Measurements from ENCODE around the gene ARVCF. TPM values are rescaled to one million over a fixed set of nuclear protein-coding genes. Genes with fewer than 3 reads are reported as not detected.
A peak's percentile ranks its signal among the peaks of the same experiment; 100 is the strongest.

ARVCF gene
- polyA plus RNA-seq, 1 donor: 122 TPM

DNA sequence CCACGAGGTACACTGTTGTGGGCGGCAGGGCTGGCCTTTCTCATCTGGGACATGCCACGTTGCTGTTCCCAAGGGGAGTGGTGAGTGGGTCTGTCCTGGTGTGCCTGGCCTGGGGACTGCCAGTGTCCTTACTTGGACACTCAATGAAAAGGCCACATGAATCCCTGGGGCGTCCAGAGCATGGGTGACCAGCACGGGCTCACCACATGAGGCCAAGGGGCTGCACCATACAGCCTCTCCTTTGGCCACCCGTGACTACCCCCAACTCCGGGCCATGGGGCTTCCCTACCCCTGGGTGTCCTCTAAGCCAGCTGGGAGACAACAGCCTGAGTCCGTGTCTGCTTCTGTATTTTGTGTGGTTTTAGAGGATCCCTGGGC, 54.8 kb downstream of the ARVCF start:
- DNase-seq (ENCODE audit: low read depth): no peak

- no peak for DNase-seq (ENCODE audit: low read depth)
These were observed 55.4 kb downstream of the ARVCF start for GRCh38 chr22:19961201-19961580.

GRCh38 chr22:19960491-19961200, 56.0 kb downstream of the ARVCF start:
- no peak for DNase-seq (ENCODE audit: low read depth)

DNA sequence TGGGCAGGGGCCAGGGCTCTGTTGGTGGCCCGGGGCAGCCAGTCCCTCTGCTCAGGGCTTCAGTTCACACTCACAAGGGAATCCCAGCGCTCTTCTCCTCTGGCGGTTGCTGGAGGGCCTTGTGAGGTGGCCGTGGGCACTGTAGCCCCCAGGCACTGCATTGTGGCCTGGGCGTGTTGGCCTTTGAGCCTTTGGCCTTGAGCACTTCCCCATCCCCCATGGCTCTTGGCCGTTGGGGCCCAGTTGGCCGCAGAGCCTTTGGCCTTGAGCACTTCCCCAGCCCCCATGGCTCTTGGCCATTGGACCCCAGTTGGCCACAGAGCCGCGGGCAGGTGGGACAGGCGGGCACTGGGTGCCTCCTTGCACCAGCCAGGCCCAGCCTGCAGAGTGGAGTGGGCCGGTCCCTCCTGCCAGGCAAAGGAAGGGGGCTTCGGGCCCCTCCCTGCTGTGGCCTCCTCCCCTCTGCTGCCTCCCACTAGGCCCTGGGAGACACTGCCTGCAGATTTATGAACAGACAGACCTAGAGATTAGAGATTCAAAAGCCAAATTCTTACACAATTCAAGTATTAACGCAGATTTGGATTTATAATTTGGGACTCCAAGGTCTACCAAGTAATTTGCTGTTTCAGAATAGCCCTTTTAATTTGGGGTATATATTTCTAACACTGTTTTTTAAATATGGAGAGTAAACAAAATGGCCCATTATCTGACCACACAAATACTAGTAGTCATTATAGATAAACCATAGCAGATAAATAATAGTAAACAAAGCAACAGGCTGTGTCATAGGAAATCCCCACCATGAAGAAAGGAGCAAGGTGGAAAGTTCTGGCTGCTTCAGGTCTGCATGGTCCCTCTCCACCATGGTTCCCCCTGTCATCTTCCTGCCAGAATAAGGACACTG, 56.8 kb downstream of the ARVCF start:
- DNase-seq (ENCODE audit: low read depth): no peak

- DNase-seq (ENCODE audit: low read depth): peak; percentile 45
These were observed 57.5 kb downstream of the ARVCF start for GRCh38 chr22:19959043-19959586.

DNA sequence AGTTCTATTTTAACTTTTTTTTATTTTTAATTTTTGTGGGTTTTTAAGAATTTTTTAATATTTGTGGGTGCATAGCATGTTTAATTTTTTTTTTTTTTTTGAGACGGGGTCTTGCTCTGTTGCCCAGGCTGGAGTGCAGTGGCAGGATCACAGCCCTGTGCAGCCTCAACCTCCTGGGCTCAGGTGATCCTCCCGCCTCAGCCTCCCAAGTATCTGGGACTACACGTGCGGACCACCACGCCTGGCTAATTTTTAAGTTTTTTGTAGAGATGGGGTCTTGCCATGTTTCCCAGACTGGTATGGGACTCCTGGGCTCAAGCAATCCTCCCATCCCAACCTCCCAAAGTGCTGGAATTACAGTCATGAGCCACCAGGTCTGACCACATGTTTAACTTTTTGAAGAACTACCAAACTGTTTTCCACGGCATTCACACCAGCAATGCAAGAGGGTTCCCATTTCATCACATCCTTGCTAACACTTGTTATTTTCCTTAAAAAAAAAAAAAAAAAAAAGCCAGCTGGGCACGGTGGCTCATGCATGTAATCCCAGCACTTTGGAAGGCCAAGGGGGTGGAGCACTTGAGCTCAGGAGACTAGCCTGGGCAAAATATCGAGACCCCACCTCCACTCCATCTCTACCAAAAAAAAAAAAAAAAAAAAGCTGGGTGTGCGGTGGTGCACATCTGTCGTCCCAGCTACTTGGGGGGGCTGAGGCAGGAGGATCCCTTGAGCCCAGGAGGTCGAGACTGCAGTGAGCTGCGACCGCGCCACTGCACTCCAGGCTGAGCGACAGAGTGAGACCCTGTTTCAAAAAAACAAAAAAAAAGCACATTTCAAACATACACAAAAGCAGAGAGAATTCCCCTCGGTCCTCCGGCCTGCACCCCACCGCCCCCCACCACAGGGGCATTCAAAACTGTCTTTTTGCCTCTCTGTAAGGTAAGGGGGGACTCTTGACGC, 58.3 kb downstream of the ARVCF start:
- DNase-seq (ENCODE audit: low read depth): no peak

- DNase-seq (ENCODE audit: low read depth): no peak
These were observed 59.2 kb downstream of the ARVCF start for GRCh38 chr22:19957445-19957844.

GRCh38 chr22:19955241-19956128, 61.1 kb downstream of the ARVCF start:
- DNase-seq (ENCODE audit: low read depth): no peak

DNA sequence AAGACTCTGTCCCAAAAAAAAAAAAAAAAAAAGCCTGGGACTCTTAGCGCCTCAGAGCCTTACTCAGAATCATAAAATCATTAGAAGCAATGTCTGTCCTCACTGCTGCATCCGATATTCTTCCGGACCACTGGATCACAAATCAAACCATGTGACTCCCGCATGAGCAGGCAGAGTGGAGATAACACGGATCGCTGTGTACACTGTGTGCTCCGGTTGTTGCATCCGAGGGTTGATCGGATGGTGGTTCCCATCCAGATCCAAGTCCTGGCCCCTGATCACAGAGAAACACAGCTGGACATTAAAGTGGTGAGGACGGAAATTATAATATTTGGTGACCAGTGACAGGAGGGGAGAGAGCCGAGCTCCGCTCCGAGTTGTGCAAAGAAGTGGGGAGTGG, 65.3 kb downstream of the ARVCF start:
- DNase-seq (ENCODE audit: low read depth): no peak

DNA sequence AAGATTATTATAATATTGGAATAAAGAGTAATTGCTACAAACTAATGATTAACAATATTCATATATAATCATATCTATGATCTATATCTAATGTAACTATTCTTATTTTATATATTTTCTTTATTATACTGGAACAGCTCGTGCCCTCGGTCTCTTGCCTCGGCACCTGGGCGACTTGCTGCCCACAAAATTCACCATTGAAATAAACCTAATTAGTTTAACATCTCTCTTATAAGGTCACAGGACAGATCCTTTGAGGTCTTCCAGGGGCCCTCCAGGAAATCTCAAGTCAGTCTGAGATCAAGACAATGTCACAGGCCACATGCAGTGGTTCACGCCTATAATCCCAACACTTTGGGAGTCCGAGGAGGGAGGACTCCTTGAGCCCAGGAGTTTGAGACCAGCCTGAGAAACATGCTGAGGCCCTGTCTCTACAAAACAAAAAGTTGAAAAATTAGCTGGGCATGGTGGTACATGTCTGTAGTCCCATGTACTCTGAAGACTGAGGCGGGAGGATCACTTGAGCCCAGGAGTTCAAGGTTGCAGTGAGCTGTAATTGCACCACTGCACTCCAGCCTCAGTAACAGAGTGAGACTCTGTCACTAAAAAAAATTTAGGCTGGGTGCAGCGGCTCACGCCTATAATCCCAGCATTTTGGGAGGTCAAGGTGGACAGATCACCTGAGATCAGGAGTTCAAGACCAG, 68.4 kb downstream of the ARVCF start:
- no peak for DNase-seq (ENCODE audit: low read depth)

DNA sequence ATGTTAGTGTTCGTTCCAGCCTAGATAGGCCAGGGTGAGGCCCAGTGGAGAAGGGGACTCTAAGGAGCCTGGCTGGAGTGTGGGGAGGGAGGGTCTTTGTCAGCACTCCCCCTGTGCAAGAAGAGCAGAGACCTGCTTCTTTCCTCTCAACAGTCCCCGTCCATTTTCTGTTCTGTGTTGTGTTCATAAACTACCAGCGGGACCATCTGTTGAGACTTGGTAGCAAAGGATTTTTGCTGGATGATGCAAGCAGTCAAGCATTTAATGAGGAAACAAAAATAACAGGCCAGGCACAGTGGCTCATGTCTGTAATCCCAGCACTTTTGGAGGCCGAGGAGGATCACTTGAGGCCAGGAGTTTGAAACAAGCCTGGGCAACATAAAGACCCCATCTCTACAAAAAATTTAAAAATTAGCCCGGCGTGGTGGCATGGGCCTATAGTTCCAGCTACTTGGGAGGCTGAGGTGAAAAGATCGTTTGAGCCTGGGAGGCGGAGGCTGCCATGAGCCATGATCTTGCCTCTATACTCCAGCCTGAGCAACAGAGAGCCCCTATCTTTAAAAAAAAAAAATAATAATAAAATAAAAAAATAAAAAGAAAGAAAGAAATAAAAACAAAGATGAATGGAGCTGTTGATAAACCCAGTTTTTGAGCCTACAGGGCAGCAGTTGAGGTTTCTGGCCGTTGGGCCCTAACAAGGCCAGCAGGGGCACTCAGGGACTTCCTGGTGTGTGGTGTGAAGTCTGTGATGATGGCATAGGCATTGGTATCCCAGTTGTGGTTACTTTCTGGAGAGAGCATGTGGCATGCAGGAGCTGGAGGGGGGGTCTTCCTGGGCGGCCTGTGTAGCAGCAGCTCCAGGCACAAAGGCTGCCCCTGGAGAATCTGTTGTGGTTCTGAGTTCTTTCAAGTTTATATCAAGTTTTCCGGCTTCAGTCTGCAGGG, 73.3 kb downstream of the ARVCF start:
- peak; percentile 52 for DNase-seq (ENCODE audit: low read depth)

DNA sequence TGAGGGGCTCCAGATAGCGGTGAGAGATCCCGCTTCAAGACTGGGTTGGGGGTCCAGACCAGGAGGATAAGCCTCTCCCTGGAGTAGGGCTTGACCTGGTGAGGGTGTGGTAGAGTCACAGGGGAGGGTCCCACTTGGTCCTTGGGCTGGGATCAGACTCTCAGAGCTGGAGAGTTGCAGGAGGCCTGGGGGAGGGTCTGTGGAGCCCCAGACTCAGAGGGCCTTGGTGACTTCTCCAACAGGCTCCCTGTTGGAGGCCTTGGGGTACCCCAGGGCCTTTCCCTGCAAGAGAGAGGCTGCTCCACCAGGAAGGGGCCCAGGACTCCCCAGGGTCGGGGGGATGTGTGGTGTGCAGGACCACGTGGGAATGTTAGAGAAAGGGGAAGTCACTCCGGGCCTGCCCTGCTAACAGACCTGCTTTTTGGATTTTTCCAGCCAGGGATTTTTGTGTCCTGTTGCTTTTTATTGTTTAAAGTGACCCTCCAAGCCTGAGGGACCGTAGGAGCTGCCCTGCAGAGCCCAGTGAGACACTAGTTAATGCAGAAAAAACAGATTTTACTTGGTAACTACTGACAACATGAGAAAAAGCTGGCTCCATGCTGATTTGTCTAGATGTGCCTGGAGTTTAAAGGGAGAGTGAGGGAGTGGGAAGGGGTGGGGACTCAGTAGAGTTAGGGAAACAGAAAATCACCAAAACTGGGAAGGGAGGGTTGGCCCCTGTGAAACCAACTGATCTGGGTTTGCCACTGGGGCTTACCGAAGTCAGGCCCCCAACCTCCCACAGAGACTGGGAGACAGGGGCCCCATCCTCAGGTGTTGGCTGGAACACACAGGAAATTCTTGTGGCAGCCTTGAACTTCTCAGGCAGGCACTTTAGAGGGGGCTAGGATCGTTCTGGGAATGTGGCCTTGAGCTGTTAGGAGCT, 74.2 kb downstream of the ARVCF start:
- peak; percentile 72 for DNase-seq (ENCODE audit: low read depth)

DNA sequence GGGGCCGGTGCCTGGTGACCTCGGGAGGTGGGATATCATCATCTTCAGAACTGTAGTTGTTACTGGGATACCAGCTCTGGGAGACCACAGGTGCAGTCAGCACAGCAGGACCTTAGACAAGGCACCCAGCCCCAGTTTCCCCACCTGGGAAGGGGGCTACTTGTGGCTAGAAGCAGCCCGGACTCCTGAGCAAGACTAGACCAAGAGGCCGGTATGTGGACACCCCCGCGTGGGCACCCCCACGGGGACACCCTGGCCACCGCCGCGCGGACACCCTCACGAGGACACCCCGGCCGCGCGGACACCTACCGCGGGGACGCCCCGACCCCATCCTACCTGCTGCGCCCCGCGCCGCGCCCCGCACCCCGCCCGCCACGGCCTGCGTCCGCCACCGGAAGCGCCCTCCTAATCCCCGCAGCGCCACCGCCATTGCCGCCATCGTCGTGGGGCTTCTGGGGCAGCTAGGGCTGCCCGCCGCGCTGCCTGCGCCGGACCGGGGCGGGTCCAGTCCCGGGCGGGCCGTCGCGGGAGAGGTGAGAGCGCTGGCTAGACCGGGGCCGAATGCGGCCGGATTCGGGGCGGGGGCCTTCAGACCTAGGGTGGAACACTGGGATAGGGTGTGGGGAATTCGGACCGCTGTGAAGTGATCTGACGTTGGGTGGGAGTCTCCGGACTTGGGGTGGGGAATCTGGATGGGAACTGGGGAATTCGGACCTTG, 75.1 kb downstream of the ARVCF start, which contains the start of the genes COMT and TXNRD2:
TSS of gene COMT (plus strand) at position 408 of the 718 bp plus-strand sequence. CDS start 20,755 bp downstream, outside the sequence.
TSS of gene TXNRD2 (minus strand) at position 454 of the 718 bp plus-strand sequence. CDS start at position 439, 15 bp downstream.
- no peak for DNase-seq (ENCODE audit: low read depth)

DNA sequence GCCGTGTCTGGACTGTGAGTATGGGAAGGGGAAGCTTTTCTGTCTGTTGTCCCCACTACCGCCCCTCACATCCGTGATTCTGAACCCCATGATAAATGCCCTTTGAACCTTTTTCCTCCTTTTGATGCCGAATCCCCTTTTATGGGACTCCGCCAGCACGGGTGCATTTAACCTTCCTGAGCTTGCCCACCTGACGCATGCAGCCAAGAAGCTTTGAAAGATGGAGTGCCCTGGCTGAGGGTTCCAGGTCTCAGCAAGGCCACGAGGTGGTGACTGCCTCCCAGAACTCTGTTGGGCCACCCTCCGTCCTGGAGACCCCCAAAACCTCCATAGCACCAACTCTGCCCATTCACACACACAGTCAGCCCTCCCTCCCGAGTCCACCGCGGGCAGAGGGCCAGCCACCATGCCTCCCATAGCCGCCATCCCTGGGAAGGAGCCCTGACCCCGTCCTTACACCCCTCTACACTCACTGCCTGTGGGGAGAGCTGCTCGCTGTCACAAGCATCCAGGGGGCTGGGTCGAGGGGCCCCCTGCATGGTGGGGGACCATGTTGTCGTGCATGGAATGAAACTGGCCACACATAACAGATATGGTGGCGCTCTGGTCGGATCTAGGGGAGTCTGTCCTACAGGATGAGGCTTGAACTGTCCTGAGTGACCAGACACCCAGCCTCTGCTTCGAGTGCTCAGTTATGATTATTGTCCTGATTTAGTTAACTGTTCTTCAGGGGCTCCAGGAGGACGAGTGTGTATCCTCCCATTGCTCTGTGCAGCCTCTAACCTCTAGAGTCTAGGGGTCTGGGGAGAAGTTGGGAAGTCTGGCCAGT, 75.9 kb downstream of the ARVCF start:
- no peak for DNase-seq (ENCODE audit: low read depth)

- no peak for DNase-seq (ENCODE audit: low read depth)
These were observed 78.8 kb downstream of the ARVCF start for GRCh38 chr22:19937616-19938473.
